Measurements from ENCODE around the gene APBB1IP.
"Not testable (repeated sequence)": the region's sequence is repeated elsewhere in the genome, so short reads cannot be mapped to it uniquely, and the experiment has no call there.

The APBB1IP gene

GRCh38 chr10:26437637-26438461 is at the start of gene APBB1IP:
TSS of gene APBB1IP (plus strand) at chr10:26438341. CDS start at chr10:26492327, 53,986 bp downstream.
- DNase-seq: no peak

- no peak for DNase-seq
These were observed 48.6 kb upstream of the APBB1IP start for GRCh38 chr10:26389533-26389932.

GRCh38 chr10:26391701-26392695 is 46.1 kb upstream of the APBB1IP start:
- no peak for DNase-seq

- DNase-seq: not testable (repeated sequence)
These were observed 39.8 kb upstream of the APBB1IP start for GRCh38 chr10:26398353-26398752.

GRCh38 chr10:26407406-26407969 is 30.7 kb upstream of the APBB1IP start:
- no peak for DNase-seq

- no peak for DNase-seq
These were observed 29.2 kb upstream of the APBB1IP start for GRCh38 chr10:26408858-26409494.

GRCh38 chr10:26410356-26410755 is 27.8 kb upstream of the APBB1IP start:
- DNase-seq: peak; percentile 3

GRCh38 chr10:26412932-26413331 is 25.2 kb upstream of the APBB1IP start:
- DNase-seq: no peak

- no peak for DNase-seq
These were observed 24.8 kb upstream of the APBB1IP start for GRCh38 chr10:26413375-26413774.

- no peak for DNase-seq
These were observed 21.0 kb upstream of the APBB1IP start for GRCh38 chr10:26417136-26417535.

GRCh38 chr10:26422977-26423376 is 15.2 kb upstream of the APBB1IP start:
- DNase-seq: no peak

GRCh38 chr10:26423722-26424121 is 14.4 kb upstream of the APBB1IP start:
- DNase-seq: no peak

GRCh38 chr10:26430641-26431163 is 7.4 kb upstream of the APBB1IP start:
- DNase-seq: no peak

GRCh38 chr10:26432938-26433337 is 5.2 kb upstream of the APBB1IP start:
- no peak for DNase-seq

- no peak for DNase-seq
These were observed 2.3 kb upstream of the APBB1IP start for GRCh38 chr10:26435852-26436251.

- no peak for DNase-seq
These were observed 1.3 kb upstream of the APBB1IP start for GRCh38 chr10:26436848-26437247.

- no peak for DNase-seq
These were observed 597 bp downstream of the APBB1IP start for GRCh38 chr10:26438534-26439341.

- no peak for DNase-seq
These were observed 1.4 kb downstream of the APBB1IP start for GRCh38 chr10:26439406-26440087.

- no peak for DNase-seq
These were observed 1.9 kb downstream of the APBB1IP start for GRCh38 chr10:26440088-26440470.

GRCh38 chr10:26441491-26442214 is 3.5 kb downstream of the APBB1IP start:
- no peak for DNase-seq
